HepG2 (cell line): ENCODE data around the gene IGF2. TPM values are rescaled to one million over a fixed set of nuclear protein-coding genes. Genes with fewer than 3 reads are reported as not detected.
A peak's percentile ranks its signal among the peaks of the same experiment; 100 is the strongest.

Source experiments
- AKAP8 ChIP-seq: sonication (generic); formaldehyde crosslinking; IDR thresholded peaks from 2 replicates; pipeline ENCODE4 v1.5.1; 2020; ENCODE audit warnings: mild to moderate bottlenecking, missing genetic modification reagents
- CEBPB ChIP-seq: IDR thresholded peaks from 2 replicates; pipeline ENCODE4 v1.6.1; 2011; ENCODE audit warnings: low read depth, low read length, improper control_type of control experiment, borderline replicate concordance
- GZF1 ChIP-seq: sonication (generic); formaldehyde crosslinking; IDR thresholded peaks from 2 replicates; pipeline ENCODE4 v1.5.1; 2020; ENCODE audit warnings: mild to moderate bottlenecking, missing genetic modification reagents
- ISL2 ChIP-seq: sonication (generic); formaldehyde crosslinking; IDR thresholded peaks from 2 replicates; pipeline ENCODE4 v1.5.0; 2020; ENCODE audit warnings: missing genetic modification reagents
- KDM5B ChIP-seq: sonication (generic); formaldehyde crosslinking; IDR thresholded peaks from 2 replicates; pipeline ENCODE4 v1.4.0; 2020; ENCODE audit warnings: missing genetic modification reagents, mild to moderate bottlenecking, borderline replicate concordance
- MEIS2 ChIP-seq: sonication (generic); formaldehyde crosslinking; IDR thresholded peaks from 2 replicates; pipeline ENCODE4 v1.9.0; 2021; ENCODE audit warnings: mild to moderate bottlenecking, missing genetic modification reagents
- MIER2 ChIP-seq: IDR thresholded peaks from 2 replicates; pipeline ENCODE4 v1.6.1; 2016; ENCODE audit warnings: missing biosample characterization, missing genetic modification reagents
- NCOA1 ChIP-seq: sonication (generic); formaldehyde crosslinking; IDR thresholded peaks from 2 replicates; pipeline ENCODE4 v1.9.0; 2021; ENCODE audit warnings: missing genetic modification reagents
- NFE2L1 ChIP-seq: sonication (generic); formaldehyde crosslinking; IDR thresholded peaks from 2 replicates; pipeline ENCODE4 v1.4.0; 2020; ENCODE audit warnings: missing genetic modification reagents, mild to moderate bottlenecking, borderline replicate concordance
- NR1H2 ChIP-seq: sonication (generic); formaldehyde crosslinking; IDR thresholded peaks from 2 replicates; pipeline ENCODE4 v1.8.1; 2022; ENCODE audit warnings: low read depth, missing genetic modification reagents, borderline replicate concordance
- NRL ChIP-seq: sonication (generic); formaldehyde crosslinking; IDR thresholded peaks from 2 replicates; pipeline ENCODE4 v1.5.0; 2020; ENCODE audit warnings: missing genetic modification reagents, mild to moderate bottlenecking, moderate library complexity, borderline replicate concordance
- PAWR ChIP-seq: sonication (generic); formaldehyde crosslinking; IDR thresholded peaks from 2 replicates; pipeline ENCODE4 v1.4.0; 2020; ENCODE audit warnings: missing genetic modification reagents, mild to moderate bottlenecking, borderline replicate concordance
- SAP130 ChIP-seq: IDR thresholded peaks from 2 replicates; pipeline ENCODE4 v1.6.1; 2016; ENCODE audit warnings: low read depth
- U2AF1 ChIP-seq: fragments of 200-400 bp; formaldehyde crosslinking; optimal IDR thresholded peaks from 2 replicates; pipeline ENCODE3; 2017; ENCODE audit warnings: mild to moderate bottlenecking, low read depth, low read length
- ZBTB7B ChIP-seq: sonication (generic); formaldehyde crosslinking; IDR thresholded peaks from 2 replicates; pipeline ENCODE4 v1.4.0; 2020; ENCODE audit warnings: missing genetic modification reagents
- ZFX ChIP-seq: sonication (generic); formaldehyde crosslinking; IDR thresholded peaks from 2 replicates; pipeline ENCODE4 v1.4.0; 2020; ENCODE audit warnings: mild to moderate bottlenecking, low read depth, missing genetic modification reagents, moderate library complexity
- ZNF10 ChIP-seq: sonication (generic); formaldehyde crosslinking; IDR thresholded peaks from 2 replicates; pipeline ENCODE4 v1.4.0; 2020; ENCODE audit warnings: mild to moderate bottlenecking, low read depth, missing genetic modification reagents, borderline replicate concordance
- ZNF205 ChIP-seq: IDR thresholded peaks from 2 replicates; pipeline ENCODE4 v1.6.1; 2018; ENCODE audit warnings: missing biosample characterization, missing genetic modification reagents
- ZNF24 ChIP-seq: fragments of 450-650 bp; IDR thresholded peaks from 2 replicates; pipeline ENCODE4 v1.6.1; 2017; ENCODE audit warnings: antibody characterized with exemption, mild to moderate bottlenecking
- ZNF326 ChIP-seq: sonication (generic); formaldehyde crosslinking; IDR thresholded peaks from 2 replicates; pipeline ENCODE4 v1.4.0; 2020; ENCODE audit warnings: missing genetic modification reagents, borderline replicate concordance
- ZNF354B ChIP-seq: sonication (generic); formaldehyde crosslinking; IDR thresholded peaks from 2 replicates; pipeline ENCODE4 v1.8.0; 2022; ENCODE audit warnings: mild to moderate bottlenecking, missing genetic modification reagents
- ZNF382 ChIP-seq: sonication (generic); formaldehyde crosslinking; IDR thresholded peaks from 2 replicates; pipeline ENCODE4 v1.5.0; 2020; ENCODE audit warnings: missing genetic modification reagents, mild to moderate bottlenecking, borderline replicate concordance
- ZNF550 ChIP-seq: sonication (generic); formaldehyde crosslinking; IDR thresholded peaks from 2 replicates; pipeline ENCODE4 v1.4.0; 2020; ENCODE audit warnings: mild to moderate bottlenecking, missing genetic modification reagents, borderline replicate concordance
- ZNF629 ChIP-seq: sonication (generic); formaldehyde crosslinking; conservative IDR thresholded peaks from 2 replicates; pipeline ENCODE4 v1.5.0; 2020; ENCODE audit warnings: missing genetic modification reagents
- polyA plus RNA-seq, 8 experiments: library from polyadenylated mRNA; depleted of rRNA in 3 of 8; stranded (reverse) in 7 of 8; unstranded in 1 of 8; fragments of >200 nt; fragmentation: Illumina TruSeq in 4 of 8; extraction: Trizol in 4 of 8; gene quantifications; 2 replicates each; pipeline versions ENCODE4 v1.2.1 to v1.2.3, GENCODE V29; 2011 to 2016; ENCODE audit warnings: low read depth in 4 of 8, missing spikeins in 1 of 8, mixed read lengths in 1 of 8; ENCODE audit not compliant: insufficient read depth in 1 of 8
- total RNA-seq, 5 experiments: library from RNA; depleted of rRNA; stranded (reverse); fragments of >200 nt; fragmentation: Illumina TruSeq; extraction: Trizol; gene quantifications; 2 replicates each; pipeline ENCODE4 v1.2.3, GENCODE V29; 2016; ENCODE audit warnings: low read depth in 1 of 5
- TF ChIP-seq, protein P1 (sequence below): sonication (generic); formaldehyde crosslinking; IDR thresholded peaks from 2 replicates; pipeline ENCODE4 v1.4.0; 2020; ENCODE audit warnings: missing genetic modification reagents
- TF ChIP-seq, protein P2 (sequence below): sonication (generic); formaldehyde crosslinking; IDR thresholded peaks from 2 replicates; pipeline ENCODE4 v1.4.0; 2020; ENCODE audit warnings: missing genetic modification reagents

The IGF2 gene
- total and polyA plus RNA-seq, 2 of the 13 experiments (the other 11 are each of a cell fraction or from before 2014, with no cell fraction given) = 79.1 to 254 TPM

DNA sequence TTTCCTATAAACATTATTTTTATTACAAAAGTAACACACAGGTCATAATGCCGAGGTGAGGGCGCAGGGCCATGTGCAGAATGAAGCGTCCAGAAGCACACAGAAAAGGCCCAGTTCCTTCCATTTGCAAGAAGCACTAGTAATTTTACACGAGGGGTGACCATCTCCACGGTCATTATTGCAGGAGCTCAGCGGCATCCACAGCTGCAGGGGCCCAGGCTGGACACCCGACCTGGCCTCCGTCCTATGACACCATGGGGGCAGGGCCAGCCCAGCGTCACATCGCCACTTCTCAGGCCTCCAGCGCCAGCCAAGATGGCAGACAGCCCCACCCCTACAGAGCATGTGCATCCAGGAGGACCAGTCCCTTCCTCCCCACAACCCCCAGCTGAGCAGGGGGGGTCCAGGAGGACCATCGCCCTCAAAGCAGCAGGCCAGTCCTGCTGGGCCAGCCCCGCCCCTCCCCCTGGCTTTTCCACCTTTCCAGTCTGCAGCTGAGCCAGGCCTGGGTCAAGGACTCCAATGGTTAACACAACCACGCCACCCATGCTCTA, 3.5 kb downstream of the IGF2 start (continued):
- TF ChIP-seq, protein P1, sequence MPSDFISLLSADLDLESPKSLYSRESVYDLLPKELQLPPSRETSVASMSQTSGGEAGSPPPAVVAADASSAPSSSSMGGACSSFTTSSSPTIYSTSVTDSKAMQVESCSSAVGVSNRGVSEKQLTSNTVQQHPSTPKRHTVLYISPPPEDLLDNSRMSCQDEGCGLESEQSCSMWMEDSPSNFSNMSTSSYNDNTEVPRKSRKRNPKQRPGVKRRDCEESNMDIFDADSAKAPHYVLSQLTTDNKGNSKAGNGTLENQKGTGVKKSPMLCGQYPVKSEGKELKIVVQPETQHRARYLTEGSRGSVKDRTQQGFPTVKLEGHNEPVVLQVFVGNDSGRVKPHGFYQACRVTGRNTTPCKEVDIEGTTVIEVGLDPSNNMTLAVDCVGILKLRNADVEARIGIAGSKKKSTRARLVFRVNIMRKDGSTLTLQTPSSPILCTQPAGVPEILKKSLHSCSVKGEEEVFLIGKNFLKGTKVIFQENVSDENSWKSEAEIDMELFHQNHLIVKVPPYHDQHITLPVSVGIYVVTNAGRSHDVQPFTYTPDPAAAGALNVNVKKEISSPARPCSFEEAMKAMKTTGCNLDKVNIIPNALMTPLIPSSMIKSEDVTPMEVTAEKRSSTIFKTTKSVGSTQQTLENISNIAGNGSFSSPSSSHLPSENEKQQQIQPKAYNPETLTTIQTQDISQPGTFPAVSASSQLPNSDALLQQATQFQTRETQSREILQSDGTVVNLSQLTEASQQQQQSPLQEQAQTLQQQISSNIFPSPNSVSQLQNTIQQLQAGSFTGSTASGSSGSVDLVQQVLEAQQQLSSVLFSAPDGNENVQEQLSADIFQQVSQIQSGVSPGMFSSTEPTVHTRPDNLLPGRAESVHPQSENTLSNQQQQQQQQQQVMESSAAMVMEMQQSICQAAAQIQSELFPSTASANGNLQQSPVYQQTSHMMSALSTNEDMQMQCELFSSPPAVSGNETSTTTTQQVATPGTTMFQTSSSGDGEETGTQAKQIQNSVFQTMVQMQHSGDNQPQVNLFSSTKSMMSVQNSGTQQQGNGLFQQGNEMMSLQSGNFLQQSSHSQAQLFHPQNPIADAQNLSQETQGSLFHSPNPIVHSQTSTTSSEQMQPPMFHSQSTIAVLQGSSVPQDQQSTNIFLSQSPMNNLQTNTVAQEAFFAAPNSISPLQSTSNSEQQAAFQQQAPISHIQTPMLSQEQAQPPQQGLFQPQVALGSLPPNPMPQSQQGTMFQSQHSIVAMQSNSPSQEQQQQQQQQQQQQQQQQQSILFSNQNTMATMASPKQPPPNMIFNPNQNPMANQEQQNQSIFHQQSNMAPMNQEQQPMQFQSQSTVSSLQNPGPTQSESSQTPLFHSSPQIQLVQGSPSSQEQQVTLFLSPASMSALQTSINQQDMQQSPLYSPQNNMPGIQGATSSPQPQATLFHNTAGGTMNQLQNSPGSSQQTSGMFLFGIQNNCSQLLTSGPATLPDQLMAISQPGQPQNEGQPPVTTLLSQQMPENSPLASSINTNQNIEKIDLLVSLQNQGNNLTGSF = no peak
- TF ChIP-seq AKAP8 (peak; percentile 100), ZNF550 (CRISPR knock-in tag) (no peak), MEIS2 (CRISPR knock-in tag) (no peak), NFE2L1 (no peak), KDM5B (CRISPR knock-in tag) (no peak; the same call in 1 of the 2 replicates), ZNF205 (CRISPR knock-in tag) (no peak), ZNF10 (no peak), GZF1 (CRISPR knock-in tag) (no peak), NR1H2 (CRISPR knock-in tag) (no peak), MIER2 (CRISPR knock-in tag) (no peak), ZBTB7B (no peak), U2AF1 (no peak), ZNF629 (CRISPR knock-in tag) (no peak), NCOA1 (no peak), ZNF326 (CRISPR knock-in tag) (no peak), ZFX (CRISPR knock-in tag) (peak; percentile 23; the same call in 1 of the 2 replicates), CEBPB (no peak), ZNF24 (no peak), ZNF354B (CRISPR knock-in tag) (no peak), ZNF382 (CRISPR knock-in tag) (no peak), PAWR (CRISPR knock-in tag) (no peak), ISL2 (no peak), SAP130 (no peak), NRL (no peak)
- TF ChIP-seq, protein P2, sequence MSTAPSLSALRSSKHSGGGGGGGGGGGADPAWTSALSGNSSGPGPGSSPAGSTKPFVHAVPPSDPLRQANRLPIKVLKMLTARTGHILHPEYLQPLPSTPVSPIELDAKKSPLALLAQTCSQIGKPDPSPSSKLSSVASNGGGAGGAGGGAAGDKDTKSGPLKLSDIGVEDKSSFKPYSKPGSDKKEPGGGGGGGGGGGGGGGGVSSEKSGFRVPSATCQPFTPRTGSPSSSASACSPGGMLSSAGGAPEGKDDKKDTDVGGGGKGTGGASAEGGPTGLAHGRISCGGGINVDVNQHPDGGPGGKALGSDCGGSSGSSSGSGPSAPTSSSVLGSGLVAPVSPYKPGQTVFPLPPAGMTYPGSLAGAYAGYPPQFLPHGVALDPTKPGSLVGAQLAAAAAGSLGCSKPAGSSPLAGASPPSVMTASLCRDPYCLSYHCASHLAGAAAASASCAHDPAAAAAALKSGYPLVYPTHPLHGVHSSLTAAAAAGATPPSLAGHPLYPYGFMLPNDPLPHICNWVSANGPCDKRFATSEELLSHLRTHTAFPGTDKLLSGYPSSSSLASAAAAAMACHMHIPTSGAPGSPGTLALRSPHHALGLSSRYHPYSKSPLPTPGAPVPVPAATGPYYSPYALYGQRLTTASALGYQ (CRISPR knock-in tag) = 0 out of 2 replicates have a peak, but pooled peaks have one; percentile 23
